ENCODE data around the gene GLYATL3. TPM values are rescaled to one million over a fixed set of nuclear protein-coding genes. Genes with fewer than 3 reads are reported as not detected.

Gene GLYATL3
- total and polyA plus RNA-seq, 2 of the 4 experiments (the other 2 are of a cell fraction): not detected

DNA sequence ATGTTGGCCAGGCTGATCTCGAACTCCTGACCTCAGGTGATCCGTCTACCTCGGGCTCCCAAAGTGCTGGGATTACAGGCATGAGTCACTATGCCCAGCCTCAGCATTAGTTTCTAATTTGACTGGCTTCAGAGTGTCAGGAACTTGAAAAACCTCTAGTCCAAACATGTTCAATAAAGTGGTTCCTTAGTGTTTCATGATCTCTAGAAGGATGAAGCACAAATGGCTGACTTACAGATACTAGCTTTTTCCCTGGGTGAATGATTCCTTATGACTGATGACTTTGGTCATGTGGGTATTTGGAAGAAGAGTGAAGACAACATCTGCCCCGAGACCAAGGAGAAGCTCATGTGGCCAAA lies 16.4 kb downstream of the GLYATL3 start:
- CTCF ChIA-PET: no interaction called here
- Histone ChIP-seq H3K4ac (ENCODE audit: low read depth, low read length) (no peak overlapping the region), H2BK15ac (ENCODE audit: low read depth, low read length) (no peak overlapping the region), H3K14ac (replicated peaks; ENCODE audit: low read depth, low read length) (no peak overlapping the region), H3K18ac (ENCODE audit: low read depth, low read length) (no peak overlapping the region), H2BK5ac (ENCODE audit: low read depth, low read length, poor library complexity, severe bottlenecking) (no peak overlapping the region), H2AFZ (replicated peaks; ENCODE audit: low read length, poor library complexity) (no peak overlapping the region), H2BK20ac (ENCODE audit: low read depth, low read length) (no peak overlapping the region), H4K20me1 (ENCODE audit: insufficient read depth, low read length) (no peaks in the 10 kb centered on the region), H2AK5ac (ENCODE audit: low read depth, low read length) (no peak overlapping the region), H4K91ac (ENCODE audit: insufficient read depth, low read depth, low read length) (no peak overlapping the region), H3K36me3 (ENCODE audit: control insufficient read depth, insufficient read depth, low read length) (no peaks in the 10 kb centered on the region), H3K79me1 (ENCODE audit: low read depth in 1 of 2, low read length in 2 of 2) (no peaks in the 10 kb centered on the region), H3K4me1 (ENCODE audit: control insufficient read depth, insufficient read depth, low read length) (no peaks in the 10 kb centered on the region), H4K5ac (ENCODE audit: low read depth, low read length) (no peak overlapping the region), H3K4me2 (ENCODE audit: low read depth, low read length) (no peak overlapping the region), H3K4me3 (ENCODE audit: insufficient read depth, low read depth, low read length) (no peak overlapping the region), H3K23ac (ENCODE audit: low read depth, low read length) (no peak overlapping the region), H3K9me1 (ENCODE audit: insufficient read depth, low read length) (no peaks in the 10 kb centered on the region), H4K8ac (ENCODE audit: low read depth in 2 of 2, low read length in 2 of 2) (no peak overlapping the region), H3K27ac (ENCODE audit: insufficient read depth, low read length) (no peak overlapping the region), H3K56ac (ENCODE audit: extremely low read depth, insufficient read depth, low read length) (no peak overlapping the region), H3K9me3 (ENCODE audit: control insufficient read depth, insufficient read depth, low read length) (no peaks in the 10 kb centered on the region), H3K27me3 (ENCODE audit: control insufficient read depth, insufficient read depth, low read length) (no peaks in the 10 kb centered on the region), H2BK120ac (ENCODE audit: low read depth, low read length) (no peak overlapping the region), H2AK9ac (replicated peaks; ENCODE audit: low read depth, low read length, poor library complexity) (no peak overlapping the region), H3K9ac (ENCODE audit: low read depth, low read length) (no peak overlapping the region)
- dilution Hi-C loops (cut with HindIII; ENCODE audit: low sequenced_read_pairs, unreplicated experiment): no loop called here
- DNase-seq: no peak
- intact Hi-C loops (cut with micrococcal nuclease): no loop called here
- no TSS peak for BruUV-seq (replicated peaks)
- POLR2A ChIA-PET (ENCODE audit: unreplicated experiment): no interaction called here
- no peak for ATAC-seq (ENCODE audit: low read depth)
- in situ Hi-C loops (cut with MboI; ENCODE audit: low sequenced_read_pairs): no loop called here
- no CpG with 5 or more reads among the region's 4 CpGs for WGBS, 2 experiments (ENCODE audit: extremely low coverage in 2 of 2, insufficient read length in 1 of 2)
- TF ChIP-seq POLR2A (IDR thresholded peaks at IDR 0.05; ENCODE audit: low read depth, low read length) (no peak), RAD21 (IDR thresholded peaks at IDR 0.05; ENCODE audit: low read length) (no peak), NFE2L2 (IDR thresholded peaks at IDR 0.05; ENCODE audit: low read depth, low read length) (no peak), RFX5 (IDR thresholded peaks at IDR 0.05; ENCODE audit: low read depth, low read length) (no peak), MAFK (IDR thresholded peaks at IDR 0.05; ENCODE audit: low read depth, low read length) (no peak), USF2 (IDR thresholded peaks at IDR 0.05; ENCODE audit: low read depth, low read length) (no peak), BHLHE40 (IDR thresholded peaks at IDR 0.05; ENCODE audit: low read depth, low read length) (no peak), MXI1 (IDR thresholded peaks at IDR 0.05; ENCODE audit: borderline replicate concordance, low read depth, low read length) (no peak)

Measured in IMR-90 (cell line).